AG09319 (cell line): ENCODE measurements around the gene AMMECR1L.
"Not testable (repeated sequence)": the region's sequence is repeated elsewhere in the genome, so short reads cannot be mapped to it uniquely, and the experiment has no call there.

Experiments used
- DNase-seq: peaks from one replicate; pipeline ENCODE4 v3.0.0-alpha.2; 2010; ENCODE audit warnings: low read depth; ENCODE audit errors: extremely low read depth
- TF ChIP-seq, protein P1 (sequence below): IDR thresholded peaks from 2 replicates; pipeline ENCODE4 v1.5.1; 2011; ENCODE audit warnings: low read depth, mild to moderate bottlenecking, inconsistent platforms, low read length, moderate library complexity

AMMECR1L gene

DNA sequence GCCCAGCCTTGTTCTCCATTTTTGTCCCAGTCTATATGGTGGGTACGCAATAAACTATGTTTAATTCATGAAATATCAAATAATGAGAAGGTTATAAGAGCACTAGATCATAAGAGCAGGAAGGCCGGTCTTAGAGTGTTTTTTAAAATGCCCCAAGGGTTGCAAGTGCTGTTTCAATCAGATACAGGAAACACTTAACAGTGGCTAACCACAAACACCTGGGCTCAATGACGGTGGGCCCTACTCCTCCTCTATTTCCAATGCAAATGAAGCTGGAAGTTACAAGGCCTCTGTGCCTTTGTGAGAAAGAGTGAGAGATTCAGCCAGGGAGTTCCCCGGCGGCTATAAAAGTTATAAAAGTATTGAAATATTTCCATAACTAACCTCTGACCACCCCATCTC is 55.9 kb downstream of the AMMECR1L start:
- TF ChIP-seq, protein P1, sequence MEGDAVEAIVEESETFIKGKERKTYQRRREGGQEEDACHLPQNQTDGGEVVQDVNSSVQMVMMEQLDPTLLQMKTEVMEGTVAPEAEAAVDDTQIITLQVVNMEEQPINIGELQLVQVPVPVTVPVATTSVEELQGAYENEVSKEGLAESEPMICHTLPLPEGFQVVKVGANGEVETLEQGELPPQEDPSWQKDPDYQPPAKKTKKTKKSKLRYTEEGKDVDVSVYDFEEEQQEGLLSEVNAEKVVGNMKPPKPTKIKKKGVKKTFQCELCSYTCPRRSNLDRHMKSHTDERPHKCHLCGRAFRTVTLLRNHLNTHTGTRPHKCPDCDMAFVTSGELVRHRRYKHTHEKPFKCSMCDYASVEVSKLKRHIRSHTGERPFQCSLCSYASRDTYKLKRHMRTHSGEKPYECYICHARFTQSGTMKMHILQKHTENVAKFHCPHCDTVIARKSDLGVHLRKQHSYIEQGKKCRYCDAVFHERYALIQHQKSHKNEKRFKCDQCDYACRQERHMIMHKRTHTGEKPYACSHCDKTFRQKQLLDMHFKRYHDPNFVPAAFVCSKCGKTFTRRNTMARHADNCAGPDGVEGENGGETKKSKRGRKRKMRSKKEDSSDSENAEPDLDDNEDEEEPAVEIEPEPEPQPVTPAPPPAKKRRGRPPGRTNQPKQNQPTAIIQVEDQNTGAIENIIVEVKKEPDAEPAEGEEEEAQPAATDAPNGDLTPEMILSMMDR, result no peak
- no peak for DNase-seq

DNA sequence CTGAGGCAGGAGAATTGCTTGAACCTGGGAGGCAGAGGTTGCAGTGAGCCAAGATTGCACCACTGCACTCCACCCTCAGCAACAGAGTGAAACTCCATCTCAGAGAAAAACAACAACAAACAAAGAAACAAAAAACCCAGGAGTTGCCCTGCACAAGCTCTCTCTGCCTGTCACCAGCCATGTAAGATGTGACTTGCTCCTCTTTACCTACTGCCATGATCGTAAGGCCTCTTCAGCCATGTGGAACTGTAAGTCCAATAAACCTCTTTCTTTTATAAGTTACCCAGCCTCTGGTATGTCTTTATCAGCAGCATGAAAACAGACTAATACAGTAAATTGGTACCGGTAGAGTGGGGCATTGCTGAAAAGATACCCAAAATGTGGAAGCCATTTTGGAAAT is 59.0 kb downstream of the AMMECR1L start:
- DNase-seq, result not testable (repeated sequence)

DNA sequence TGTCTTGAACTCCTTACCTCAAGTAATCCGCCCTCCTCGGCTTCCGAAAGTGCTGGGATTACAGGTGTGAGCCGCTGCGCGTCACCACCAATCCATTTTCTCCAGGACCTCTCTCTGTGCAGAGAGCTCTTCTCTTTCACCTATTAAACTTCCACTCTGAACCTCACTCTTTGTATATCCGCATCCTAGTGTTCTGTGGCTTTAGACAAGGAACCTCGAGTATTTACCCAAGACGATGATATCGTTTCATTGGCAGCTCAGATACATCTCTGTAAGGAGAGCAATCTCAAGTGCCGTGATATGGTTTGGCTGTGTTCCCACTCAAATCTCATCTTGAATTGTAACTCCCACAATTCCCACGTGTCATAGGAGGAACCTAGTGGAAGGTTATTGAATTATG is 59.7 kb downstream of the AMMECR1L start:
- TF ChIP-seq, protein P1, result no peak
- DNase-seq, result no peak

DNA sequence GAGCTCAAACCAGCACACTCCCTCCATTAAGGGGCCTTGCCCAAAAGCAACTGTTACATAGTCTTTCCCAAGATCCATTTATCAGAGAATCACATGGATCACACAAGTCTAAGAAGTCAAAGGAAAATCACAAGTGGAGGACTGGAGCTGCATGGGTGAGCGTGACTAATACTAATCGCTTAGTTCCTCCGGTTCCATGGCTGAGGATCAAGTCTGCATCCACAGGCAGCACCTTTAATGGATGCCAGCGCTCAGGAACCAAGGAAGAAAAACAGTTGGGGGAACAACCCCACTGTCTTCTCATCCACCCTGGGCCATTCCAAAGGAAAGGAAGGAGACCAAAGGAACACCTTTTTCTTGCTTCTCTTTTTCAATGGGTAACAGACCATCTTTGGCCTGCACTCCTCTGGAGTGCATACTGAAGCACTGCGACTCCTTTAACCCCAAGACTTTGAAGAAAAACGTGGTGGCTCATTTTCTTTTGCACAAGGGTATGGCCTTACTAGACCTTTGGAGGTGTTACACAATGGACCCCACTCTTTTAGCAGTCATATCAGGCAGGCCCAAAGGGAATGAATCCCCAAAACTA is 65.6 kb downstream of the AMMECR1L start:
- TF ChIP-seq, protein P1, result no peak
- no peak for DNase-seq

DNA sequence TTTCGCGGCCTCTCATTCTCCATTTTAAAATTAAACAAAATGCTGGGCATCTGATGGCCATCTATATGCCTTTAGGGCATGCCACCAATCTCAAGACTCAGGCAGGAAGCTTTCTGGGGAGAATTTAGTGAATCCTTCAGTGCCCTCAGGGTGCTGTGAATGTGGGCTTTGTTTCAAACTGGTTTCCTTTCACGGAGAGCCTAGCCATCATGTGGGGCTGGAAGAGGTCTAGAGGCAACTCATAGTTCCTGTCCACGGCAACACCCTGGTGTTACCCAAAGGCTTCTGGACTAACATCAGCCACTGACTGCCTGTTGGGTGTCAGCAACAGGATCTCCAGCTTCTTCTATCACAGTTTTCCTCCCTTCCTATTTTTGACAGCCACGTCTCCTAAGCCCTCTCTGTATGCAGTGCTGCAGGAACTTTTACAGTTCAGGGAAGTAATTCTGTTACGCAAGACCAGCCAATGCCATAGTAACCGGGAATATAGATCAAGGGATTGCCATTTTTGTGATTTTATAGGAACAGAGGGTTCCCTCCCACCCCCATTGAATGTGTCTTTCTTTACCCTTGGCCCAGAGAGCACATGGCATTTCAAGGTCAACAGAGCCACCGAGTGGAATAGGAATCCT is 66.8 kb downstream of the AMMECR1L start:
- DNase-seq, result no peak
- TF ChIP-seq, protein P1, result no peak

DNA sequence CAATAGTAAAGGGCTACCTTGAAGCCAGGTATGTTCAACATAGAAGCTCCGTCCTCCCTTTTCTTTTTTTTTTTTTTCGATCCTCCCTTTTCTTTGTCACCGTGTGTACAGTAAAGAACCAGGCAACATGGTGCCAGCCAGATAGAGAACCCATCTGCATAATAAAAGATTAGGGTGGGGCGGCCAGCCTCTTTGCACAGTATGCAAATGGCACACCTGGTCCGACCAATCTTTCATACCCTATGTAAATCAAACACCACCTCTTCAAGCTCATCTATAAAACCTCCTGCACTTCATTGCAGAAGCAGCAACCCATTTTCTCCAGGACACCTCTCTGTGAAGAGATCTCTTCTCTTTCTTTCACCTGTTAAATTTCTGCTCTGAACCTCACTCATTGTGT is 67.5 kb downstream of the AMMECR1L start:
- TF ChIP-seq, protein P1, result no peak
- DNase-seq, result no peak

DNA sequence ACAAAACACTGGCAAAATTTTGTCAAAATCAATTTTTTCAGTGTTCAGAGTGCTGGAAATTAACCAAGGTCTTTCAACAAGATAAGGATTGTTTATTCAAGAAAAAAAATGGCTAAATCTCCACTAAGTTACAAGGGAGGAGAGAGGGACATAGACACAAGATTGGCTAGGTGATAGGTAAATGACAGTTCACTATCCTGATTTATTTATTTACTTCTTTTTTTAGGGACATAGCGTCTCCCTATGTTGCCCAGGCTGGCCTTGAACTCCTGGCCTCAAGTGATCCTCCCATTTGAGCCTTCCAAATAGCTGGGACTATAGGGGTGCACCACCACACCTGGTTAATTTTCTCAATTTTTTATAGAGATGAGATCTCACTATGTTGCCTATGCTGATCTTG is 71.1 kb downstream of the AMMECR1L start:
- TF ChIP-seq, protein P1, result no peak
- no peak for DNase-seq

DNA sequence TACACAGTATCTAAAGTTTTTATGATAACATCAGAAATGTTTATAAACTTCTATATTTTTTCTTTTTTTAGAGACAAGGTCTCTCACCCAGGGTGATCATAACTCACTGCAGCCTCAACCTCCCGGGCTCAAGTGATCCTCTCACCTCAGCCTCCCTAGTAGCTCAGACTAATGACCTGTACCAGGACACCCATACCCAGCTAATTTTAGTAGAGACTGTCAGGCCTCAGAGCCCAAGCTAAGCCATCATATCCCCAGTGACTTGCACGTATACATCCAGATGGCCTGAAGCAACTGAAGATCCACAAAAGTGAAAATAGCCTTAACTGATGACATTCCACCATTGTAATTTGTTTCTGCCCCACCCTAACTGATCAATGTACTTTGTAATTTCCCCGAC is 73.3 kb downstream of the AMMECR1L start:
- DNase-seq, result not testable (repeated sequence)
